ENCODE data around the gene ETV5. TPM values are rescaled to one million over a fixed set of nuclear protein-coding genes. Genes with fewer than 3 reads are reported as not detected.

The ETV5 gene
- total and polyA plus RNA-seq, 2 of the 4 experiments (the other 2 are of a cell fraction) = 15.7 to 20.1 TPM

GRCh38 chr3:186004671-186005070 lies 104.2 kb downstream of the ETV5 start:
- Histone ChIP-seq H2BK5ac (ENCODE audit: low read depth, low read length, poor library complexity, severe bottlenecking) (no peak overlapping the region), H3K18ac (ENCODE audit: low read depth, low read length) (no peak overlapping the region), H4K5ac (ENCODE audit: low read depth, low read length) (no peak overlapping the region), H4K8ac (ENCODE audit: low read depth in 2 of 2, low read length in 2 of 2) (no peak overlapping the region), H3K9me3 (ENCODE audit: control insufficient read depth, insufficient read depth, low read length) (no peaks in the 10 kb centered on the region), H2BK20ac (ENCODE audit: low read depth, low read length) (no peak overlapping the region), H3K79me1 (ENCODE audit: low read depth in 1 of 2, low read length in 2 of 2) (no peaks in the 10 kb centered on the region), H3K23ac (ENCODE audit: low read depth, low read length) (no peak overlapping the region), H3K9me1 (ENCODE audit: insufficient read depth, low read length) (no peaks in the 10 kb centered on the region), H3K4me1 (ENCODE audit: control insufficient read depth, insufficient read depth, low read length) (no peaks in the 10 kb centered on the region; the same call in 1 of the 2 replicates), H3K9ac (ENCODE audit: low read depth, low read length) (no peak overlapping the region), H3K36me3 (ENCODE audit: control insufficient read depth, insufficient read depth, low read length) (no peaks in the 10 kb centered on the region), H2BK15ac (ENCODE audit: low read depth, low read length) (no peak overlapping the region), H3K4me2 (ENCODE audit: low read depth, low read length) (no peak overlapping the region), H4K20me1 (ENCODE audit: insufficient read depth, low read length) (no peaks in the 10 kb centered on the region), H2AK5ac (ENCODE audit: low read depth, low read length) (no peak overlapping the region), H3K14ac (replicated peaks; ENCODE audit: low read depth, low read length) (no peak overlapping the region), H4K91ac (ENCODE audit: insufficient read depth, low read depth, low read length) (no peak overlapping the region), H3K27ac (ENCODE audit: insufficient read depth, low read length) (no peak overlapping the region), H3K27me3 (ENCODE audit: control insufficient read depth, insufficient read depth, low read length) (peaks cover 8% of the 10 kb centered on the region), H2AFZ (replicated peaks; ENCODE audit: low read length, poor library complexity) (no peak overlapping the region), H3K4me3 (ENCODE audit: insufficient read depth, low read depth, low read length) (no peak overlapping the region), H2BK120ac (ENCODE audit: low read depth, low read length) (no peak overlapping the region), H3K56ac (ENCODE audit: extremely low read depth, insufficient read depth, low read length) (no peak overlapping the region), H2AK9ac (replicated peaks; ENCODE audit: low read depth, low read length, poor library complexity) (no peak overlapping the region), H3K4ac (ENCODE audit: low read depth, low read length) (no peak overlapping the region)
- ChIA-PET CTCF (interaction anchor here (0.6 kb wide), 2 partner anchors 28 to 572 kb away, joined by 3 read pairs; no protein-coding TSS in a partner anchor), POLR2A (ENCODE audit: unreplicated experiment) (no interaction called here)
- DNase-seq = no peak
- BruUV-seq (replicated peaks) = no TSS peak
- dilution Hi-C loops (cut with HindIII; ENCODE audit: low sequenced_read_pairs, unreplicated experiment) = no loop called here
- no peak for ATAC-seq (ENCODE audit: low read depth)
- TF ChIP-seq RCOR1 (IDR thresholded peaks at IDR 0.05; ENCODE audit: insufficient replicate concordance, low read length) = no peak
- TF ChIP-seq MXI1 (IDR thresholded peaks at IDR 0.05; ENCODE audit: borderline replicate concordance, low read depth, low read length) = no peak
- TF ChIP-seq ELK1 (IDR thresholded peaks at IDR 0.05; ENCODE audit: borderline replicate concordance, low read depth, low read length) = no peak
- no peak for TF ChIP-seq SMC3 (IDR thresholded peaks at IDR 0.05; ENCODE audit: low read depth, low read length)
- TF ChIP-seq NFE2L2 (IDR thresholded peaks at IDR 0.05; ENCODE audit: low read depth, low read length) = no peak
- TF ChIP-seq CTCF (conservative IDR thresholded peaks at IDR 0.05; ENCODE audit: low read depth, low read length) = no peak
- no peak for TF ChIP-seq USF2 (IDR thresholded peaks at IDR 0.05; ENCODE audit: low read depth, low read length)
- TF ChIP-seq MAZ (IDR thresholded peaks at IDR 0.05; ENCODE audit: borderline replicate concordance, low read depth, low read length) = no peak
- WGBS, 2 experiments (ENCODE audit: extremely low coverage in 2 of 2, insufficient read length in 1 of 2) = no CpG with 5 or more reads among the region's 7 CpGs
- in situ Hi-C loops (cut with MboI; ENCODE audit: low sequenced_read_pairs) = no loop called here
- intact Hi-C loops (cut with micrococcal nuclease) = no loop called here

All from IMR-90 (cell line).